Ectodermal cell (in vitro differentiated cells): Measurements from ENCODE around the gene COL24A1.
"Not testable (repeated sequence)": the region's sequence is repeated elsewhere in the genome, so short reads cannot be mapped to it uniquely, and the experiment has no call there.

Experiments
- H3K27ac ChIP-seq: 2 replicates; pipeline ENCODE4 v1.7.0; 2013; ENCODE audit warnings: mild to moderate bottlenecking, low read depth, low read length; ENCODE audit not compliant: insufficient read depth, poor library complexity, severe bottlenecking
- H3K27me3 ChIP-seq: 2 replicates; pipeline ENCODE4 v1.7.0; 2013; ENCODE audit warnings: mild to moderate bottlenecking, low read length; ENCODE audit not compliant: insufficient read depth, control insufficient read depth, poor library complexity, severe bottlenecking
- H3K36me3 ChIP-seq: one replicate; pipeline ENCODE4 v1.7.0; 2013; ENCODE audit warnings: low read length; ENCODE audit not compliant: control insufficient read depth, insufficient read depth
- H3K4me1 ChIP-seq: one replicate; pipeline ENCODE4 v1.7.0; 2013; ENCODE audit warnings: low read length; ENCODE audit not compliant: control insufficient read depth, insufficient read depth
- H3K4me3 ChIP-seq: 2 replicates; pipeline ENCODE4 v1.7.0; 2013; ENCODE audit warnings: low read depth, low read length, control low read depth; ENCODE audit not compliant: insufficient read depth
- H3K9me3 ChIP-seq: 2 replicates; pipeline ENCODE4 v1.7.0; 2013; ENCODE audit warnings: mild to moderate bottlenecking, low read length, moderate library complexity; ENCODE audit not compliant: control insufficient read depth
- WGBS, 2 experiments: methylation state at CpG; one replicate each; pipeline ENCODE4 v1.1.7; 2013; ENCODE audit warnings: missing lambda C conversion rate in 2 of 2; 5-methylcytosine and 5-hydroxymethylcytosine counted together

The COL24A1 gene

DNA sequence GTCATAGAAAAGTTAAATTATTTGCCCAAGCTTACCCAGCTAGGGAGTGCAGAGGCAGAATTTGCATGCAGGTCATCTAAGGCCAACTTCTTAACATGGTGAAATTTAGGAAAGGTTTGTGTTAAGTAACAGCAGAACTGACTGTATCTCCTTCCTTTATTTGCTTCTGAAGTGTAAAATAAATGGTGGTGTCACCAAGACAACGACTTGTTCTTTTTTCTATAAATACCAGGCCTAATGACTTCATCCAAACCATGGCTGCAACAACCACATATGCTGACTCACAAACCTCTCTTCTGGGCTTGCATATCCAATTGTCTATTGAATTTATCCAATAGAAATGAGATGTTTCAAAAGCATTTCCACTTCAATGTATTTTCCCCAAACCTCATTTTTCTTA is 19.1 kb downstream of the COL24A1 start:
- WGBS, 2 experiments = 0% methylated on average over 1 of the region's 1 CpG

DNA sequence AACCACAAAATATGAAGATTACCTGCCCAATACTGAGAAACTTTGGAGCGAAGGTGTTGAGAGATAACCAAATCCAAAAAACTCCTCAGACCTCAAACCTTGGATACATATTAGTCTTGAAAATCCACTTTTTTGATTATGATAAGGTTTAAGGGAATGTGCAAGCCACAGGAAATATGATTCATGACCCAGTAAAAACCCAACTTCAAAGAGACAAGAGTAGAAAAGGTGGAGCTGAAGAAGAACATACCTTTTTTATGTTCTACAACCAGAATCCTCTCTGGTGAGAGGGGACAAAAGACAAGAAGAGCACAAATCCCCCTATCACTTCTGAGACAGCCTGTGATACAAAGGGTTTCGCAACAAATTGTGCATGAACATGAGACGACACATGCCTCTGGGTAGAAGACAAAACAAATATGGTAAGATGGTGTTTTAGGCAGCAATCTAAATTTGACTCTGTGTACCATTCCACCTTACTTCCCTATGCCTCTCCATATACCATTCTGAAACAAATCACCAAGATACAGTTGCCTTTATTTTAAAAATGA is 37.3 kb downstream of the COL24A1 start:
- Histone ChIP-seq H3K27ac (no peak overlapping the region), H3K27me3 (no peaks in the 10 kb centered on the region), H3K4me3 (no peak overlapping the region), H3K4me1 (no peaks in the 10 kb centered on the region), H3K9me3 (no peaks in the 10 kb centered on the region), H3K36me3 (no peaks in the 10 kb centered on the region)
- 64% methylated on average over 3 of the region's 3 CpGs for WGBS, 2 experiments

More for the DNA sequence above, 19.1 kb downstream of the COL24A1 start:
- no peaks in the 10 kb centered on the region for H3K36me3 ChIP-seq
- H3K9me3 ChIP-seq = no peaks in the 10 kb centered on the region
- no peaks in the 10 kb centered on the region for H3K27me3 ChIP-seq
- no peak overlapping the region for H3K27ac ChIP-seq
- H3K4me3 ChIP-seq = no peak overlapping the region
- no peaks in the 10 kb centered on the region for H3K4me1 ChIP-seq

DNA sequence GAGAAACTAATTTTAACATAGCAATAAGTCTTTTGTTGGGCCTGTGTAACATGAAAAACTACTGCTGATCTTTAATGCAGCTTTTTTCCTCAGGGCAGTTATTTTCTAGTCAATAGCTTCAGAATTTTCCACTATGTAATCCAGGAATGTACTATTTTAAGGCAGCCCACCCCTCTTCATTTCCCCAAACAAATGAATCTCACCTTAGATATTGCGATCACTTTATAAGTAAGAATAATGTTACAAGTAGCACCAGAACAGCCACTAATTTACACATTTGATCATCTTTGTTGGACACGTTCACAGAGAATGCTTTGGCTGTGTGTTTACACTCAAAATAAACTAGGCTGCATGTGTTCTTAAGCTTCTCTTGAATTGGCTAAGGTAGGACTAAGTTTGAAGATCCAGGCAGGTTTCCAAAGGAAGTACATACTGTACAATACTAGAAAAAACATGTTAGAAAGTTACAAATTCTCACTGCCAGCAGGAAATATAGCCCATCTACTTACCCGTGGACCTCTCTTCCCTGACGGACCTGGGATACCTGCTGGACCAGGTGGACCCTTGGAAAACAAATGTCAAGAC is 41.7 kb downstream of the COL24A1 start:
- Histone ChIP-seq H3K4me1 (no peaks in the 10 kb centered on the region), H3K27ac (no peak overlapping the region), H3K4me3 (no peak overlapping the region), H3K36me3 (no peaks in the 10 kb centered on the region), H3K9me3 (no peaks in the 10 kb centered on the region), H3K27me3 (no peaks in the 10 kb centered on the region)
- 89 to 90% methylated on average over 3 to 4 of the region's 4 CpGs for WGBS, 2 experiments

DNA sequence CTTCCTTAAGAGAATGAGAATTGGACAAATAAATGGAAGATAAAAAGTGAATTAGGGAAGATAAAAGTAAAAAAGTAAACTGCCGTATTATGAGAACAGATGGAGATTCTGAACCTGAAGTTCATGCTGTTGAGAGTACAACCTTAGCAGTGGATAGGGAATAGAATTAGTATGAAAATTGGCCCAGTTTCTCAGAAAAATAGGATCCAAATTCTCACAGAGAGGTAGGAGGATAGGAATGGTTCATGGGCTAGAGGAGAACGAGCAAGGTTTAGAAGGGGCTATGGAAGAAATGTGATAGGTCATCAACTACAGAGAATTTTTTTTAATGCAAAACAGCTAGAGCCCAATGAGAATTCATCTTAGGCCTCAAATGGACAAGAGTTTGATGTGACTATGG is 42.3 kb downstream of the COL24A1 start:
- H3K27me3 ChIP-seq = no peaks in the 10 kb centered on the region
- H3K9me3 ChIP-seq = no peaks in the 10 kb centered on the region
- no peak overlapping the region for H3K4me3 ChIP-seq
- H3K4me1 ChIP-seq = no peaks in the 10 kb centered on the region
- no peak overlapping the region for H3K27ac ChIP-seq
- 95 to 97% methylated on average over 2 of the region's 2 CpGs for WGBS, 2 experiments
- no peaks in the 10 kb centered on the region for H3K36me3 ChIP-seq

DNA sequence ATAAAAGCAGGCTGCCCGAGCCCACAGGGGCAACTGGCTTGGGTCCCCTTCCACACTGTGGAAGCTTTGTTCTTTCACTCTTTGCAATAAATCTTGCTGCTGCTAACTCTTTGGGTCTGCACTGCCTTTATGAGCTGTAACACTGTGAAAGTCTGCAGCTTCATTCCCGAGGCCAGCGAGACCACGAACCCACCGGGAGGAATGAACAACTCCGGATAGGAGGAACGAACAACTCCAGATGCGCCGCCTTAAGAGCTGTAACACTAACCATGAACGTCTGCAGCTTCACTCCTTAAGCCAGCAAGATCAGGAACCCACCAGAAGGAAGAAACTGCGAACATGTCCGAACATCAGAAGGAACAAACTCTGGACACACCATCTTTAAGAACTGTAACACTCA is 45.0 kb downstream of the COL24A1 start:
- H3K4me3 ChIP-seq, H3K27ac ChIP-seq, H3K4me1 ChIP-seq, H3K27me3 ChIP-seq, H3K36me3 ChIP-seq, H3K9me3 ChIP-seq: not testable (repeated sequence)
- 93 to 96% methylated on average over 12 of the region's 12 CpGs for WGBS, 2 experiments

DNA sequence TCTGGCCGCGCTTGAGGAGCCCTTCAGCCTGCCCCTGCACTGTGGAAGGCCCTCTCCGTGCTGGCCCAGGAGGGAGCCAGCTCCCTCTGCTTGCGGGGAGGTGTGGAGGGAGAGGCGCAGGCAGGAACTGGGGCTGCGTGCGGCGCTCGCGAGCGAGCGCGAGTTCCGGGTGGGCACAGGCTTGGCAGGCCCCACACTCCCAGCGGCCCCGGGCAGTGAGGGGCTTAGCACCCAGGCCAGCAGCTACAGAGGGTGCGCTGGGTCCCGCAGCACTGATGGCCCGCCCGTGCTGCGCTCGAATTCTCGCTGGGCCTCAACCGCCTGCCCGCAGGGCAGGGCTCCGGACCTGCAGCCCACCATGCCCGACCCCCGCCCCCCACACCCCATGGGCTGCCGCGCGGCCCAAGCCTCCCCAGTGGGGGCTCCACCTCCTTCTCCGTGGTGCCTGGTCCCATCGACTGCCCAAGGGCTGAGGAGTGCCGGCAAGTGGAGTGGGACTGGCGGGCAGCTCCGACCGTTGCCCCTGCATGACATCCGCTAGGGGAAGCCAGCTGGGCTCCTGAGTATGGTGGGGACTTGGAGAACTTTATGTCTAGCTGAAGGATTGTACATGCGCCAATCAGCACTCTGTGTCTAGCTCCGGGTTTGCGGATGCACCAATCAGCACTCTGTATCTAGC is 46.0 kb downstream of the COL24A1 start:
- no peaks in the 10 kb centered on the region for H3K4me1 ChIP-seq
- no peaks in the 10 kb centered on the region for H3K9me3 ChIP-seq
- WGBS, 2 experiments = 77 to 79% methylated on average over 40 to 41 of the region's 41 CpGs
- H3K27ac ChIP-seq = no peak overlapping the region
- H3K4me3 ChIP-seq = no peak overlapping the region
- H3K27me3 ChIP-seq = no peaks in the 10 kb centered on the region
- H3K36me3 ChIP-seq = no peaks in the 10 kb centered on the region

DNA sequence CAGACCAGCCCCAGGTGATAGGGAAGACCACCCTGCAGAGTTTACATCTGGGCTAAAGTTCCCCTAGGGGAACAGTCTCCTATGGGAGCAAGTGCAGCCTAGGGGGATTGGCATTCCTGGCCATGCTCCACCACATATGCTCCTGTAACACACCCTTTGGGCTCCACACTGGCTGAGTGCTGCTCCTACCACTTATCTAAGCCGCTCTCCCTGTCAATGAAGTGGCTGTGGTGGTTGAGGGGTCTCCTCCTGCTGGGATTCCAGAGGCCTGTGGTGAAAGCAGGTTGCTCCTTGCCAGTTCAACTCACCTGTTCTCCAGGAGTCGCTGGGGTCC is 51.1 kb downstream of the COL24A1 start:
- Histone ChIP-seq H3K4me3 (no peak overlapping the region), H3K27ac (no peak overlapping the region), H3K27me3 (no peaks in the 10 kb centered on the region), H3K36me3 (no peaks in the 10 kb centered on the region), H3K4me1 (no peaks in the 10 kb centered on the region), H3K9me3 (no peaks in the 10 kb centered on the region)
- 93 to 97% methylated on average over 2 of the region's 2 CpGs for WGBS, 2 experiments

DNA sequence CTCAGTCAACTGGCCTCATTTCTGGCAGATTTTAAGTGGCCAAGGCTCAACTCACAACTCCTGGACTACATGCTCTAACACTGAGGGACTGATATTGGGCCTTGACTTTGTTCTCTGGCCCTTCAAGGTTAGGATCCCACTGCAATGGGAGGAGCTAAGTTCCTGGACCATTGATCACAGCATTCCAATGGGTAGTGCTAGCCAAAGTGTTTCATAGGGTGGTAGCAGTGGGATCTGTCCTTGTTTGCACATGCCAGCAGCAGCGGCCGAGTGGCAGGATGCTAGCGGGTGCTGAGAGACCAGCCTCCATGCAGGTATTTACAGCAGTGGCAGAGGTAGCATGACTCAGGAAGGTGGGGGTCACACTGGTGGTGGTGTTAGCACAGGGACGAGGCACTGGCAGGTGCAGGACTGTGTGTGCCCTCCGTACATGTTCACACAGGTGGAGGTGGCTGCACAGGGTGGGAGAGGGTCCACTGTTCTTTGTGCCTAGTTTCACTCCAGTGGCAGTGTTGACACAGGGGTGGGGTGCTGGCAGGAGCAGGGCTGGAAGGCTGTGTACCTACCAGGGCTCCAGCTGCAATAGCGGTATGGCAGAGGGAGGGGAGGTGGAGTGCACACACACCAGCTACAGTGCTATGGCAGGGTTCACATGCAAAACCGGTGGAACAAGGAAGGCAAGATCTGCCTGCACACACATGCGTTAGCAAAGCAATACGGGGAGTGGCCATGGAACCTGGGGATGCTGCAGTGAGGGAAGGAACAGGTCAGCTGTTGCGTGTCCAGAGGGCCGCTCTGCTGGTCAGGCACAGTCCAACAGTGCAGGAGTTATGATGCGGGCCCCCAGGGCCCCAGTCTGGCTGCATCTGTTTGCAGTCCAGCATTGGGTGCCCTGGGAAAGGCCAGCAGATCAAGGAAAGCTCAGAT is 51.7 kb downstream of the COL24A1 start:
- WGBS, 2 experiments = 94 to 96% methylated on average over 12 of the region's 12 CpGs

DNA sequence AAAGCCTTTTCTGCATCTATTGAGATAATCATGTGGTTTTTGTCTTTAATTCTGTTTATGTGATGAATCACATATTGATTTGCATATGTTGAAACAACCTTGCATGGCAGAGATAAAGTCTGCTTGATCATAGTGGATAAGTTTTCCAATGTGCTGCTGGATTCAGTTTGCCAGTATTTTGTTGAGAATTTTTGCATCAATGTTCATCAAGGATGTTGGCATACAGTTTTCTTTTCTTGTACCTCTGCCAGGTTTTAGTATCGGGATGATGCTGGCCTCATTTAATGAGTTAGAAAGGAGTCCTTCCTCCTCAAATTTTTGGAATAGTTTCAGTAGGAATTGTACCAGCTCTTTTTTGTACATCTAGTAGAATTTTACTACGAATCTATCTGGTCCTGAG is 55.0 kb downstream of the COL24A1 start:
- no peaks in the 10 kb centered on the region for H3K9me3 ChIP-seq
- no peaks in the 10 kb centered on the region for H3K27me3 ChIP-seq
- H3K36me3 ChIP-seq = no peaks in the 10 kb centered on the region
- H3K4me3 ChIP-seq = no peak overlapping the region
- H3K4me1 ChIP-seq = no peaks in the 10 kb centered on the region
- H3K27ac ChIP-seq = no peak overlapping the region
- WGBS, 2 experiments = 78 to 94% methylated on average over 1 to 2 of the region's 2 CpGs

More for the DNA sequence above, 51.7 kb downstream of the COL24A1 start:
- H3K27ac ChIP-seq = no peak overlapping the region
- no peak overlapping the region for H3K4me3 ChIP-seq
- no peaks in the 10 kb centered on the region for H3K27me3 ChIP-seq
- H3K4me1 ChIP-seq = no peaks in the 10 kb centered on the region
- no peaks in the 10 kb centered on the region for H3K9me3 ChIP-seq
- H3K36me3 ChIP-seq = no peaks in the 10 kb centered on the region

DNA sequence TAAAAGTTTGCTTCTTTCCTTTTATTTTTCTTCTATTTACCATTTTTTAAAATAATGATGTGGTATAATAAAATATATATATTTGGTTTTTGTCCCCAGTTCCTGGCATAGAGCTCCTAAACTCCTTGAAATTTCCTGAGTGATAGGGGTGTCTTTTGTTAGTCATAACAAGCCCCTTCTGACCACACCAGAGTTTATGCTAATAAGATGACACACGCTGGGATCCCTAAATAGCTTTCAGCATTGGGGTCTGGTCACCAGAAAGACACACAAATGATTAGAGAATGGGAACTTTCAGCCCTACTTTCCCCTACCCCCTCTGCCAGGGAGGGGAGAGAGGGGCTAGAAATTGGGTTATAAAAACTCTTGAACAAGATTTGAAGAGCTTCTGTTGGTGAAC is 56.2 kb downstream of the COL24A1 start:
- WGBS, 2 experiments = 0 to 15% methylated on average over 1 of the region's 1 CpG
- H3K36me3 ChIP-seq = no peaks in the 10 kb centered on the region

More for the DNA sequence above, 56.2 kb downstream of the COL24A1 start:
- Histone ChIP-seq H3K4me3 (no peak overlapping the region), H3K4me1 (no peaks in the 10 kb centered on the region), H3K27ac (no peak overlapping the region), H3K27me3 (no peaks in the 10 kb centered on the region), H3K9me3 (no peaks in the 10 kb centered on the region)
